ENCODE data around the gene PDE4D.

The PDE4D gene

GRCh38 chr5:59102437-59102836 is 791.1 kb downstream of the PDE4D start:
- no peak for DNase-seq (ENCODE audit: low spot score)

GRCh38 chr5:59100875-59101274 is 792.7 kb downstream of the PDE4D start:
- DNase-seq (ENCODE audit: low spot score), result no peak

- DNase-seq (ENCODE audit: low spot score), result no peak
These were observed 793.6 kb downstream of the PDE4D start for GRCh38 chr5:59099995-59100345.

- no peak for DNase-seq (ENCODE audit: low spot score)
These were observed 794.1 kb downstream of the PDE4D start for GRCh38 chr5:59099270-59099994.

GRCh38 chr5:59098743-59099142 is 794.8 kb downstream of the PDE4D start:
- DNase-seq (ENCODE audit: low spot score), result no peak

GRCh38 chr5:59097712-59098111 is 795.8 kb downstream of the PDE4D start:
- no peak for DNase-seq (ENCODE audit: low spot score)

- no peak for DNase-seq (ENCODE audit: low spot score)
These were observed 796.4 kb downstream of the PDE4D start for GRCh38 chr5:59097116-59097515.

GRCh38 chr5:59095480-59095879 is 798.0 kb downstream of the PDE4D start:
- no peak for DNase-seq (ENCODE audit: low spot score)

GRCh38 chr5:59094864-59095263 is 798.7 kb downstream of the PDE4D start:
- DNase-seq (ENCODE audit: low spot score), result no peak

GRCh38 chr5:59093329-59093728 is 800.2 kb downstream of the PDE4D start:
- DNase-seq (ENCODE audit: low spot score), result no peak

- DNase-seq (ENCODE audit: low spot score), result no peak
These were observed 800.8 kb downstream of the PDE4D start for GRCh38 chr5:59092758-59093157.

GRCh38 chr5:59091965-59092364 is 801.6 kb downstream of the PDE4D start:
- DNase-seq (ENCODE audit: low spot score), result no peak

GRCh38 chr5:59090323-59090722 is 803.2 kb downstream of the PDE4D start:
- no peak for DNase-seq (ENCODE audit: low spot score)

- no peak for DNase-seq (ENCODE audit: low spot score)
These were observed 803.8 kb downstream of the PDE4D start for GRCh38 chr5:59089767-59090166.

GRCh38 chr5:59088546-59088945 is 805.0 kb downstream of the PDE4D start:
- no peak for DNase-seq (ENCODE audit: low spot score)

GRCh38 chr5:59086024-59086423 is 807.5 kb downstream of the PDE4D start:
- no peak for DNase-seq (ENCODE audit: low spot score)

GRCh38 chr5:59081693-59082092 is 811.8 kb downstream of the PDE4D start:
- no peak for DNase-seq (ENCODE audit: low spot score)

GRCh38 chr5:59079622-59080620 is 813.6 kb downstream of the PDE4D start:
- DNase-seq (ENCODE audit: low spot score), result no peak

- DNase-seq (ENCODE audit: low spot score), result no peak
These were observed 821.6 kb downstream of the PDE4D start for GRCh38 chr5:59071755-59072549.

- peak; percentile 4 for DNase-seq (ENCODE audit: low spot score)
These were observed 824.0 kb downstream of the PDE4D start for GRCh38 chr5:59069438-59070079.

- no peak for DNase-seq (ENCODE audit: low spot score)
These were observed 825.4 kb downstream of the PDE4D start for GRCh38 chr5:59067956-59068656.
